SU-DHL-6 (cell line): Measurements from ENCODE around the gene GNG5.

ENCODE experiments used
- EZH2phosphoT487 ChIP-seq: fragments of 200-600 bp; sonication (generic), shearing (Covaris generic); conservative IDR thresholded peaks from 2 replicates; pipeline ENCODE4 v1.6.1; 2018; ENCODE audit warnings: mild to moderate bottlenecking, antibody characterized with exemption, low read length, moderate library complexity, mixed read lengths
- TF ChIP-seq, protein P1 (sequence below): fragments of 200-600 bp; sonication (generic); IDR thresholded peaks from one replicate; pipeline ENCODE4 v1.5.1; 2017; ENCODE audit warnings: antibody characterized with exemption, mild to moderate bottlenecking, low read length, moderate library complexity; ENCODE audit not compliant: insufficient read depth, poor library complexity, severe bottlenecking

- TF ChIP-seq, protein P1, sequence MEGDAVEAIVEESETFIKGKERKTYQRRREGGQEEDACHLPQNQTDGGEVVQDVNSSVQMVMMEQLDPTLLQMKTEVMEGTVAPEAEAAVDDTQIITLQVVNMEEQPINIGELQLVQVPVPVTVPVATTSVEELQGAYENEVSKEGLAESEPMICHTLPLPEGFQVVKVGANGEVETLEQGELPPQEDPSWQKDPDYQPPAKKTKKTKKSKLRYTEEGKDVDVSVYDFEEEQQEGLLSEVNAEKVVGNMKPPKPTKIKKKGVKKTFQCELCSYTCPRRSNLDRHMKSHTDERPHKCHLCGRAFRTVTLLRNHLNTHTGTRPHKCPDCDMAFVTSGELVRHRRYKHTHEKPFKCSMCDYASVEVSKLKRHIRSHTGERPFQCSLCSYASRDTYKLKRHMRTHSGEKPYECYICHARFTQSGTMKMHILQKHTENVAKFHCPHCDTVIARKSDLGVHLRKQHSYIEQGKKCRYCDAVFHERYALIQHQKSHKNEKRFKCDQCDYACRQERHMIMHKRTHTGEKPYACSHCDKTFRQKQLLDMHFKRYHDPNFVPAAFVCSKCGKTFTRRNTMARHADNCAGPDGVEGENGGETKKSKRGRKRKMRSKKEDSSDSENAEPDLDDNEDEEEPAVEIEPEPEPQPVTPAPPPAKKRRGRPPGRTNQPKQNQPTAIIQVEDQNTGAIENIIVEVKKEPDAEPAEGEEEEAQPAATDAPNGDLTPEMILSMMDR: no peak
- no peak for TF ChIP-seq EZH2phosphoT487
Observed at GRCh38 chr1:84493747-84494146, 12.6 kb downstream of the GNG5 start.
